T-helper 9 cell (primary cell): ENCODE results near the gene LAGE3.

Experiments used
- DNase-seq: peaks from one replicate; pipeline ENCODE4 v3.0.0-alpha.2; 2020
- total RNA-seq, 2 donors: gene quantifications; one replicate each; lab custom pipeline; 2026; lab: John Stamatoyannopoulos, UW

The LAGE3 gene, protein sequence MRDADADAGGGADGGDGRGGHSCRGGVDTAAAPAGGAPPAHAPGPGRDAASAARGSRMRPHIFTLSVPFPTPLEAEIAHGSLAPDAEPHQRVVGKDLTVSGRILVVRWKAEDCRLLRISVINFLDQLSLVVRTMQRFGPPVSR
- 7.0 to 15.6 reads per million in 2 donors for total RNA-seq

DNA sequence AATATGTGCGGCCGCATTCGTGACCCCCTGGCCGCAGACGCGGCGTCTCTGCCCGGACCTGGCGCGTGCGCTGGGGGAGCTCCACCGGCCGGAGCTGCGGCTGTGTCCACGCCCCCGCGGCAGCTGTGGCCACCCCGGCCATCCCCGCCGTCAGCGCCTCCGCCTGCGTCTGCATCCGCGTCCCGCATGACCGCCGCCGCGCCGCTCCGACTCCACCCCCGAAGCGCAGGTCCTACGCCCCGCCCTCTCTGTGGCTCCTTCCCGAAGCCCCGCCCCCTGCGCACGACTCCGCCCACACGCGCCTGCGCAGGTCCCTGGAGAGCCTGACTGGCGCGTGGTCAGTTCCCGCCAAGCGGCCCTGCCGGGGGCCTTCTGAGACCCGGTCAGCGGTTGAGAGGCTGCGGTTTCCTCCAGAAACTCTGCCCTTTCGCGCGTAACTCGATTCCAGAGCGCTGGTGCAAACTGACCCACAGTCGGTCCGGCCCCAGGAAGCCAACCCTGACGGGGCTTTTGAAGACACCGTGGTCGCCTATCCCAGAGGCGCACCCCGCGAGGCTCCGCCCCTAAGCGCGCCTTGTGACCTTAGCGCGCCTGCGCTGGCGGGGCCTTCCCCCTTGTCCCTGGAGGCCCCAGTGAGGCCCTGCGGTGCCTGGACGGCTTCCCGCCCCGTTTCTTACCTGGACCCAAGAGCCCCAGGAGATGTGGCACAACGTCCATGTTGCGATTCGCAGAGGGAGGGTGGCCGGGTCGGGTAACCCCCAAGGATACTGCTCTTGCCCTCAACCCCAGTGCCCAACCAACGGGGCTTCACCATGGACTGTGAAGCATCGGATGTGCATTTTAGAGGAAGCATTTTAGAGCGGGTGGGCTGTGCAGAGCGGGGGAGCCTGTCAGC lies at the start of gene LAGE3:
Gene LAGE3 (minus strand): TSS at position 554 of the 895 bp plus-strand sequence. CDS start 366 bp downstream, at position 188.
- peak; percentile 91 for DNase-seq

DNA sequence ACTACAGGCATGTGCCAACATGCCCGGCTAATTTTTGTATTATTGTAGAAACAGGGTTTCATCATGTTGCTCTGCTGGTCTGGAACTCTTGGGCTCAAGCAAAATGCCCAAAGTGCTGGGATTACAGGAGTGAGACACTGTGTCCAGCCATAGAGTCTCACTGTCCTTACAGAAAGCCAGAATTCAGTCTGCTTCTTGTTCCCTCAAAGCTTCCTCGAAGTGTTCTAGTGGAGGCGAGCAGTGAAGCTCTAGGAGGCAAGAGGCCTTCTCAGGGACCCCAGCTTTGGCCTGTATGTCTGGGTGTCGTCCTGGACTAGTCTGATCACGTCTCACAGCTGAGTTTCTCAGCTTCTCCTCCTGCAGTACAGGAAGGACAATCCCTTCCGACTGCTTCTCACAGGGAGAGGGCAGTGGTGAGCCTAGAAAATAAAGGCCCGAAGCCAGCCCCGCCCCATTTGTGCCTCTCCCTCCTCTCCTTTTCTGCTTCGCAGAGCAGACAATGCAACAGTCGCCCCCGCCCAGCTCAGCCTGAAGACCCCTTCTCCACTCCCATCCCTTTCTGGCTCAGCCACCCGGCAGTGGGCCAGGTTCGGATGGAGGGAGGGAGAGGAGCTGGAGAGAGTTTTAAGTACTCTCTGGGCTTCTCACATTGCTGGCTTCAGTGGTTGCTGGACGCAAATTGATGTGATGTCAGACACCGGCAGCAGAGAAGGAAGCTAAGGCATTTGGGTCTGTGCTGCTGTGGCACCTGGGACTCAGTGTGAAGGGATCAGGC lies 48.0 kb upstream of the LAGE3 start:
- DNase-seq: no peak

DNA sequence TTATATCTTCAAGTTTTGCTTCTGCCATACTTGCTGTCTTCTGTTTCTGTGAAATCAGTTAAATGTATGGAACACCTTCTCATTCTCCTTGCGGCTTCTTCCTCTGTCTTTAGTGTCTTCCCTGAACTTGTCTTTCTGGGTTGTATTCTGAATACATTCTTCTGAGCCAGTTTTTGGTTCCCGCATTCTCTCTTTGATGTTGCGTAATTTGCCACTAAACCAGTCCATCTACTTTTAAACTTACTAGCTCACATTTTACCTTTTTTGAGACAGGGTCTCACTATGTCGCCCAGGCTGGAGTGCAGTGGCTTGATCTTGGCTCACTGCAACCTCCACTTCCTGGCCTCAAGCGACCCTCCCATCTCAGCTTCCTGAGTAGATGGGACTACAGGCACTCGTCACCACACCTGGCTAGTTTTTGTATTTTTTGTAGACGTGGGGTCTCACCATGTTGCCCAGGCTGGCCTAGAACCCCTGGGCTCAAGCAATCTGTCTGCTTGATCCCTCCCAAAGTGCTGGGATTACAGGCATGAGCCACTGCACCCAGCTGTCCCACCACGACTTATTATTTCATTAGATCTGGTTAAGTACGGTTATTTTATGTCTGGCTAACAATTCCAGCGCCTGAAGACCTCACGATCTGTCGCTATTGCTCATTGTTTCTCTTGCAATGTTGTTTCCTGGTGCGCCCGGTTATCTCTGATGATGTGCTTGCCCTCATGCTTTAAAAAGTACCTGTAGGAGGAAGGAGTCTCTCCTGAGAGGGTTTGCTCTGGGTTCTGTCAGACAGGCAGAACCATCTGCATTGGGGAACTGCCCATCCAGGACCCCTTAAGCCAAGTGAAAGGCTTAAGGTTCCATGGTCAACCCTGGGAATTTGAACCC lies 46.8 kb upstream of the LAGE3 start:
- DNase-seq: no peak

DNA sequence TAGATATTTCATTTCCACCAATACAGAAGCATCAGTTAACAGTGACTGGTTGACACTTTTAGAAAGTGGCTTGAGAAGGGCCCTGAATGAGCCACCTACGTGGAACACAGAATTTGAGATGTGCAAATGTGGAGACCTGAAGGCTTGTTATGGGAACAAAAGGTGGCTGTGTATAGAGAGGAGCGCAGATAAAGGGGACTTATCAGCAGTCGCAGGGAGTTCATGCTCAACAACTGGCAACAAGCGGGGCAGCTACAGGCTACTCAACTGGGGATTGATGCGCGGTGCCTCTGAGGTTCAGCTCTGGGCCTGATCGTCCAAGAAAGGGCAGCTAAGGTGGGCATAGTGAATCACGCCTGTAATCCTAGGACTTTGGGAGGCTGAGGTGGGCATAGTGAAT lies 40.3 kb upstream of the LAGE3 start:
- DNase-seq: no peak

DNA sequence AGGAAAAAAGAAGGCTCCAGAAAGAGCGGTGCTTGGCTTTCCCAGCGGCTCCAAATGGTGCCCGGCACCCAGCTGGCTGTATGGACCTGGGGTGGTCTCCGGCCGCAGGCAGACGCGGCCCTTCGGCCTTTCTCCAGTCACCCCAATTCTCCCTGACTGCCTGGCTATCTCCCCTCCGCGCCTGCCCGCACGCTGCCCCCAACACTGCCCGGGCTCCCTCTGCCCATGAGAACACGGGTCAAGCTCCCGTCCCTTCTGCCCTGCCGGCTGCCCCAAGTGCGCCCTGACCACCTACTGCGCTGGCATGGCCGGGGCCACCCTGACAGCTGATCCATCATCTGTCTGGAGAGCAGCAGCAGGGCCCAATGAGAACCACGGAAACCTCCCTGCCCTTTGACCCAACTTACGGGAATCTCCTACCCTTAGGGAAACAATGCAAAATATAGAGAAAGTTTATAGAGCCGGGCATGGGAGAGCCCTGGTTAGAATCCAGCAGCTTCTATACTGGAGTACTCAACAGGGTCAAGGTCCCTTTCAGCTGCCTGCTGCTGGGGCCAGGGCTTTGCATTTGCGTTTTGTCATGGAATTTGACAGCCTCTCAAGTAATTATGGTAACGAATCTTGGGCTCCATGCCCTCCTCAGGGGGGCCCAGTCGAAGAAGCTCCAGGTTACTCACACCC lies 38.2 kb upstream of the LAGE3 start:
- no peak for DNase-seq

DNA sequence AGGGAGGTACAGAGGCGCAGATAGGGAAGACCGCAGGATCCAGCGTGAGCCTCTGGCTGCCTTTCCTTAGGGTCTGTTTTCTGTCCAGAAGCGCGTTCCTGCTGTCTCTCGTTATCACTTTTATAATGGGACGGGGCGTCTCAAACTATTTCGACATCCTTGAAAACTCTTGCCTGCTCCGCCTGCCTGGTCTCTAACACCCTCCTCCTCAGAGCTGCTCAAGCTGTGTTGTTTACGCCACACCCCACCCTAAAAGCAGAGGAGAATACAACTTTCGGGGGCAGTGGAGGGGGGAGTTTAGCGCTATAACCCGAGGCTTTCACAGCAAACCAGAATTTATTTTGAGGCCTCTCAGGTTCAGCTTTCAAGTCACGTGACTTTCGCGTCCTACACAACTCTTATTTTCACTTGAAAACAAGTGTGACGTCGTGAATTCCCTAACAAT lies 37.6 kb upstream of the LAGE3 start:
- DNase-seq: no peak

DNA sequence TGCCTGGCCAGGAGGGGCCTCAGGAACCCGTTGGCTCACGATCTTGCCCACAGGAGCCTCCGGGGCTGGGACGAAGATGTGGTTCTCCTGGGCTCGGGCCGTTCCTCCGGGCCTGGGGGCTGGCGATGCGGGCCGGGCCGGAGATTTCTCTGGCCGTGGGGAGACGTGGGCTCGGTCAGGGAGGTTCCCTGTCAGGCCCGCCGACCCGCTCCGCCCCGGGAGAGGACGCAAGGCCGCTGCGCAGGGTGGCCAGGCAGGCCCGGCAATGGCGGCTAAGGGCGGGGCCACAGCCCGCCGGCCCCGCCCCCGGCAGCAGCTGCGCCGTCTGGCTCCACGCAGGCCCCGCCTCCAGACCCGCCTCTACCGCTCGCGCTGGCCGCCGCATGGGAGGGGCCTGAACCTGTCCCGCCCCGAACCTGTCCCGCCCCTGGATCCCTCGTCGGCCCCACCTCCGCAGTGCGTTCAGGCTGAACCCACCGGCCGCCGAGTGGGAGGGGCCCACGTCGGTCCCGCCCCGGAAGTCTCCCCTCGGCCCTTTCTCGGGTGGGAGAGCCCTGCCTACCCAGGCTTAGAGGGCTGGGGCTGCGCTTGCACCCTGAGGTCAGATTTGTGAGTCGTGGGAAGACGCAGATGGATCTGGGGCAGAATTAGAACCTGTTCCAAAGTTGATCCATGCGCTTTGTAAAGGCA lies 37.0 kb upstream of the LAGE3 start, which contains the start of gene FAM3A:
Gene FAM3A (minus strand): TSS at position 267 of the 690 bp plus-strand sequence. CDS start 460 bp downstream, outside the sequence.
- peak; percentile 88 for DNase-seq

DNA sequence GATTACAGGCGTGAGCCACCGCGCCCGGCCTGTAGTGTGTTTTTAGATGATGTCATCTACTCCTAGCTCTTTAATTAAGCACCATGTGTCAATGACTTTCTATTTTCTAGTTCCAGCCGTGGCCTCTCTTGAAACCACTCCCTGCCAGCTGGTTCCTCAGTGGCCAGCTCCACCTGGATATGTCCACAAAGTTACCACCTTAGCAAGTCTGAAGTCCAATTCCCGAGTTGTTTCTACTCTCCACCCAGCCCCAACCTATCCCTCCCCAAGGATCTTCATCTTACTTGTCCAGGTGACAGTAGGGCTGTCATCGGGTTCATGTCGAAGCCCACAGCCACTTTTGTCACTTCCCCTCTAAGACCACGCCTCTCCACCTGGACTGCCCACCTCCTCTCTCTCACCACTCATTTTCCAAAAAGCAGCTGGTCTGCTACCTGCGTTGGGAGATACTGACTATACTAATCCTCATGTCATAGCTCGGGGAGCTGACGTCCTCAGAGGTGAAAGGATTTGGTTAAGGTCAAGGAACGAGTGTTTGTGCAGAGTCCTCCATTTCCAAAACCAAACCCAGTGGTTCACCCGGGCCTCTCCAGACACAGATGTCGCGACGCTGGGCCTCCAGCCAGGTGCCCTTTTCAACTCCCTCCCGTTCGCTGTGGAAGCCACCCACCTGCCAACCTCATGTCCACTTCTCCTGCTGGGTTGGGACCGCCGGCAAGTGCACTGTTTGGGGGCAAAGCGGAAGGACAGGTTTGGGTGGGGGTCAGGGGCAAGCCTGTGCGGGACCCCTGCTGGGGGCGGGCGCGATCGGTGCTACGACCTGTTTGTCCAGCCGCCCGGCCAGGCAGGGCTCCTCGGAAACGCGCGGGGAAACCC lies 36.2 kb upstream of the LAGE3 start:
- DNase-seq: no peak

DNA sequence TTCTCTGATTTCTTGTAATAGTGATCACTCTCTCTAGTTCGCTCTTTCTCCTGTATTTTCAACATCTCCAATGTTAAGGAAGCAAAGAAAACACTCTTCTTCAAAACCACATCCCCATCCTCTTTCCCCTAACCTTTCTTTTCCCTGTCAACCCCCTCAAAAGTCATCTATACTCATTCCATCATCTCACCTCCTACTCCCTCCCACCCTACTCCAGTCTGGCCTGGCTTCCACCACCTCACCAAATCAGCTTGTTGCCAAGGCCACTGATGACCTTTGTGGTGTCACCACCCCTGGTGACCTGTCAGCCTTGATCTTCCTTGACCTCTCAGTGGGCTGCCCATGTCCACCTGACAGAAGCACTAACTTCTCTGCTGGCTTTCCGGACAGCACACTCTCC lies 34.6 kb upstream of the LAGE3 start:
- no peak for DNase-seq

DNA sequence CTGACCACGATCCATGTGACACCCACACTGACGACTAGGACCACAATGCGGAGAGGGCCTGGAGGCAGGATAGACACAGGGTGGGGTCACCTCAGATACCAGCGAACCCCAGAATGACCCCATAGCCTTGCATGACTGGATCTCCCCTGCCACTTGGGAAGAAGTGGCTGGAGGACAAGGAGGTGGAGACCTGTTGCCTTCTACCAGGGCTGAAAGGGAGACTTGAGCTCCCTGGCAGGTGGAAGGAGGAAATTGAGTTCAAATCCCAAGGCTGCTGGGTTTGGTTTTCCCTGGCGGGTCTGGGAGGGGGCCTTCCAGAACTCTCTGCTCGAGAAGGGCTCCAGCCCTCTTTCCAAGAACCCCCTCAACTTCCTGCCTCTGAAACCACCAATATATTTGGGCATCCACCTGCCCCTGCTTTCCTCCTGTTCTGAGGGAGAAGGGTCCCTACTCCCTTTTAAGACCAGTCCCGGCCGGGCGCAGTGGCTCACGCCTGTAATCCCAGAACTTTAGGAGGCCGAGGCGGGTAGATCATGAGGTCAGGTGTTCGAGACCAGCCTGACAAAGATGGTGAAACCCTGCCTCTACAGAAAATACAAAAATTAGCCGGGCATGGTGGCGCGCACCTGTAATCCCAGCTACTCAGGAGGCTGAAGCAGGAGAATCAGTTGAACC lies 33.9 kb upstream of the LAGE3 start:
- no peak for DNase-seq

DNA sequence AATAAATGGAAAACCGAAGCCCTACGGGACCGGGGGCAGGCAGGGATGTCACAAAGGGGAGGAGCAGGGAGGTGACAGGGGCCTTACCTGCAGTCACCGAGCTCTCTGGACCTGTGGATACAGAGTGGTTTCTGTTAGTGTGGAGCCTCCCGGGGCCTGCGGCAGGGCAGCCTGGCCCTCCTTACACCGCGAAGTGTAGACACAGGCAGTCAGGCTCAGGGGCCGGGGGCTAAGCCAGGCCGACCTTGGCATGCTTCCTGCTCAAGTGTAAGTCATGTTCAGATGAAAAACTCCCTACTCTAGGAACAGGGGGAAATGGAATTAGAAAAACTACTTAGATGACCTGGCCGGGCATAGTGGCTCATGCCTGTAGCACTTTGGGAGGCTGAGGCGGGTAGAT lies 32.7 kb upstream of the LAGE3 start:
- no peak for DNase-seq

DNA sequence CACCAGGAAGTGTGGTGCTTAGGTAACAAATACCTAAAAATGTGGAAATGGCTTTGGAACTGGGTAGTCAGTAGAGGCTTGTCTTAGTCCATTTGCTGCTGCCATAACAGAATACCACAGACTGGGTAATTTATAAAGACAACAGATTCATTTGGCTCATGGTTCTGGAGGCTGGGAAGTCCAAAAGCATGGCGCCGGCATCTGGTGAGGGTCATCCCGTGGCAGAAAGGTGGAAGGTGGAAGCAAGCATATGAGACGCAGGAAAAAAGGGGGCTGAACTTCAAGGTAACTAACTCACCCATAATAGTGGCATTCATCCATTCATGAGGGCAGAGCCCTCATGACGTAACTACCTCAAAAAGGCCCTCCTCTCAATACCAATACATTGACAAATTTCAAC lies 30.4 kb upstream of the LAGE3 start:
- DNase-seq: no peak

DNA sequence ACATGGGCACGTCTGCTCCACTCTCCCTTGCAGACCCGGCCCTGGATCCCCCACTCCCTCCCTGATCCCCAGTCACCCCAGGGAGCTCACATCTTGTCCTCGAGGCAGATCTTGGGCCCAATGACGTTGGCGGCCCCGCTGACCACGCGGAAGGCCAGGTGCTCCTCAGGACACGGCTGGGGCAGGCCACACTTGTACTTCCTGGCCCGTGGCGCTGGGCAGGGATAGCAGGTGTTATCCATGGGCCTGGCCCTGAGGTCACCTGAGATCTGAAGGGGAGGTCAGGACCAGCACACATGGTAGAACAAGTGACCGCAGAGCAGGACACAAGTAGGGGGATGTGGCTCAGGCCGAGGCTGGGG lies 29.3 kb upstream of the LAGE3 start:
- DNase-seq: no peak

DNA sequence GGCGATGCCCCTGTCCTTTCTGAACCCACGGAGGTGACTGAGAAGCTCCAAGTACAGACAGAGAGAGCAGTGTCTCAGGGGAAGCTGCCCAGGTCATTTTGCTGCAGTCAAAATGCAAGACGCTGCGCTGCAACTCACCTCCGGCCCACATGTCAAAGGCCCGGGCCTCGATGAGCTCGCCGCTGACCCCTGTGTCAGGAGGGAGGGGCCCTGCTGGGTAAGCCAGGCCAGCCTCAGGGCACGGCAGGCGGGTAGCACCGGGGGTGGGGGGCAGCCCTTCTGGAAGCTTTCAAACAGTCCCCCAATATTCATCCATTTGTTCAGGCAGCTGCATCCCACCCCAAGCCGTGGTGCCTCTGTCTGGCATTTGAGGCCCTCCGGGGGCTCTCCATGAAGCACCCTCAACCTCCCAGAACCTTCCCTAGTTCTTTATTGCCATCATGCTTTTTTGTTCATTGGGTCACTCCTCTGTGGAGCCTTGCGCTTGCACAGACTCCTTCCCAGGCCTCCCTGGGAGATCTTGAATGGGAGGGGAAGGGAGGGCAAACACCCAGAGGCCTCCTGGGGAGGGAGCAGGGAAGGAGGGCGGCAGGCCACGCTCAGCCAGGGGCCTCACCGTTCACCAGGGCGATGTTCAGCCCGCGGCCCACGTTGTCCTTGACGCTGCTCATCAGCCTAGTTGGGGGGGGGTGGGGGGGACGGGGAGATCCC lies 28.7 kb upstream of the LAGE3 start:
- DNase-seq: no peak

DNA sequence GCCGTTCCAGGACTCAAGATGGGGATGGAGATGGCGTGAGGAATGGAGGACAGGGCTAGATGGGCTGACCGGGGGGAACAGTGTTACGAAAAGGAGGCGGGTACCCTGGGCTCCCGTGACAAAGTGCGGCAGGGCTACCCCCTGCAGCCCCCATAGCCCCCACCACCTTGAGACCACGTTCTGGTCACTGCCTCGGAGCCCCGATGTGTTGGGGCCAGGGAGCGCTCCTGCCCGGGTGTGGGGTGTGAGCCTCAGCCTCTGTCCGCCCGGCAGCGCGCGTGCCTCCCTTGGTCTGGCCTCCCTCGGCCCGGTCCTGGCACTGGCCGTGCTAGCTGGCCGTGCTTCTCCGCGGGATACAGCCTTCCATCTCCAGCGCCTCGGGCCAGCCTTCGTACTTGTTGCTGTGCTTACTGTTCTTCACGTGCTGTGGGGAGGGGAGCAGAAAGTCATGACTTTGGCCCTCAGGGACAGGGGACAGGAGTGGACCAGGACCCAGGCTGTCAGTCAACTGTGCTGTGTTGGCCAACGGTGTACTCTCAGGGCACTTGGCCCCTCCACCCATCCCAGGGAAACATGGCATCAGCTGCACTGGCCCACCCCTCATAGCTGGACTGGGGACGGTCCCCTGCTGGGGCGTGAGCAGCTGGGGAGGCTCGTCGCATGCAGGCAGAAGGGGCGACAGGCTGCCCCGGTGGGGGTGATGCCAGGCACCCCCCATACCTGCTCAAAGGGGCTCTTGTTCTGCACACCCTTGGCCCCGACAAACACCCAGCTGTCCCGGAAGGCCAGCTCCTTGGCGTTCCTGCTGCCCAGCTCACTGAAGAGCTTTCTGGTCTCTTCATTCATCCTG lies 27.6 kb upstream of the LAGE3 start:
- DNase-seq: no peak

DNA sequence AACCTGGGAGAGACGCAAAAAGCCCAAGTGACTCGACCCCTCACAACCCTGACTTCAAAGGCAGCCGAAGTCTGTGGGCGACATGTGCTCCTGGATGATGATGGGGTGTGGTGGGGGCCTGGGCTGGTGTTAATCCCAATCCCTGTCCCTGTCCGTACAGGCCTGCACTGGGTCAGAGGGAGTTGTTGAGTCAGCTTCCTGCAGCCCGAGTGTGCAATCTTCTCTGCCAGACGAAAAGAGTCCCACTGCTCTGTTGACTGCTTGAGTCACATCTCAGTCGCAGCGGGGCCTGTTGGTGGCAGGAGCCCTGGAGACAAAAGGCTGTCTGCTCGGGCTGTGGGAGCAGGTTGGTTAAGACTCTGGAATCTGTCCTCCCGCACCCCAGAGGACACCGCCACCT lies 26.7 kb upstream of the LAGE3 start:
- no peak for DNase-seq

DNA sequence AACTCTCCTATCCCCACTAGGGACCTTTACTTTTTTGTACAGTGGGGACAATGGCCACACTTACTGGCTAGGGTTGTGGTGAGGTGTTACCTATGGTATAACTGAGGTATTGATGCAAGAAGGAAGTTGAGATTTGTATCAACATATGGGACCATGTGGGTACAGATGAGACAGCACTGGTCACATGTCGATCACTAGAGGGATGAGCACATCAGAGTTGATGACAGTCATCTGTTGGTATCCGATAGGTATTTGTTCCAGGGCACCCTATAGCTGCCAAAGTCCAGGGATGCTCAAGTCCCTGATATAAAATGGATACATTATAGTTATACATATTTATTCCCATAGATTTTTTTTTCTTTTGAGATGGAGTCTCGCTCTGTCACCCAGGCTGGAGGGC lies 23.9 kb upstream of the LAGE3 start:
- no peak for DNase-seq

DNA sequence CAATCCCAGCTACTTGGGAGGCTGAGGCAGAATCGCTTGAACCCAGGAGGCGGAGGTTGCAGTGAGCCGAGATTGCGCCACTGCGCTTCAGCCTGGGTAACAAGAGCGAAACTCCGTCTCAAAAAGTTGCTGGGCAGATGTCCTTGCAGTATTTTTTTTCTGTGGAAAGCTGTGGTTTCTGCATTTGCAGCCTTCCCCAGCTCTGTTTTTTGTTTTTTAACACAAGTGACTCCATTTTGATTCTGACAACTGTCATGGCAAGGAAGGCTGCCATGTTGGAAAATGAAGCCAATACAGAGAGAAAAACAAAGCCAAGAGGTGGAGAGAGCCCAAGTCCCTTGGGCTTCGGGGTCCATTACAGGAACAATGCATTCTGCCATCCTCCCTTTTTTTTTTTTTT lies 23.0 kb upstream of the LAGE3 start:
- DNase-seq: no peak
